OCI-LY1 (cell line): ENCODE results near the gene IL33.

ENCODE experiments used
- H2AFZ ChIP-seq: fragments of 200-600 bp; sonication (generic), shearing (Covaris generic); 2 replicates; pipeline ENCODE4 v1.6.0; 2014; ENCODE audit warnings: antibody characterized with exemption, mild to moderate bottlenecking, low read length
- H3F3A ChIP-seq: fragments of 200-600 bp; sonication (generic), shearing (Covaris generic); 2 replicates; pipeline ENCODE4 v1.6.0; 2014; ENCODE audit warnings: mild to moderate bottlenecking, antibody characterized with exemption, low read length, moderate library complexity; ENCODE audit not compliant: insufficient read depth
- H3K27ac ChIP-seq: fragments of 200-600 bp; sonication (generic); 2 replicates; pipeline ENCODE4 v1.5.1; 2014; ENCODE audit warnings: low read length, mixed run types, mild to moderate bottlenecking, low read depth; ENCODE audit not compliant: poor library complexity, severe bottlenecking
- H3K27me3 ChIP-seq: fragments of 200-600 bp; sonication (generic); 2 replicates; pipeline ENCODE4 v1.6.0; 2014; ENCODE audit warnings: antibody characterized with exemption, mild to moderate bottlenecking, low read length, moderate library complexity; ENCODE audit not compliant: insufficient read depth
- H3K36me3 ChIP-seq: fragments of 200-600 bp; sonication (generic); 2 replicates; pipeline ENCODE4 v1.6.1; 2014; ENCODE audit warnings: mild to moderate bottlenecking, antibody characterized with exemption, low read length, moderate library complexity, mixed read lengths; ENCODE audit not compliant: insufficient read depth
- H3K4me1 ChIP-seq: fragments of 200-600 bp; sonication (generic); 2 replicates; pipeline ENCODE4 v1.5.1; 2014; ENCODE audit warnings: mild to moderate bottlenecking, low read length, moderate library complexity; ENCODE audit not compliant: insufficient read depth, severe bottlenecking
- H3K4me2 ChIP-seq: fragments of 200-600 bp; sonication (generic), shearing (Covaris generic); 2 replicates; pipeline ENCODE4 v1.6.1; 2014; ENCODE audit warnings: low read length
- H3K4me3 ChIP-seq: fragments of 200-600 bp; sonication (generic); 2 replicates; pipeline ENCODE4 v1.5.1; 2014; ENCODE audit warnings: low read length, low read depth, mild to moderate bottlenecking, mixed read lengths; ENCODE audit not compliant: poor library complexity, severe bottlenecking
- H3K79me2 ChIP-seq: fragments of 200-600 bp; shearing (Covaris generic); 2 replicates; pipeline ENCODE4 v1.6.1; 2016; ENCODE audit warnings: mixed run types, low read length, mixed read lengths; ENCODE audit not compliant: insufficient read depth
- H3K9ac ChIP-seq: fragments of 200-600 bp; sonication (generic), shearing (Covaris generic); 2 replicates; pipeline ENCODE4 v1.6.1; 2014; ENCODE audit warnings: mild to moderate bottlenecking, low read length, mixed read lengths
- H3K9me2 ChIP-seq: fragments of 200-600 bp; sonication (generic), shearing (Covaris generic); 2 replicates; pipeline ENCODE4 v1.6.1; 2014; ENCODE audit warnings: low read depth, mild to moderate bottlenecking, low read length, mixed read lengths
- H3K9me3 ChIP-seq: fragments of 200-600 bp; shearing (Covaris generic); 2 replicates; pipeline ENCODE4 v1.6.1; 2014; ENCODE audit warnings: low read length, mixed read lengths
- H4K20me1 ChIP-seq: fragments of 200-600 bp; sonication (generic), shearing (Covaris generic); 2 replicates; pipeline ENCODE4 v1.6.0; 2016; ENCODE audit warnings: mild to moderate bottlenecking, low read length; ENCODE audit not compliant: insufficient read depth
- CTCF ChIP-seq: fragments of 200-600 bp; sonication (generic), shearing (Covaris generic); IDR thresholded peaks from 2 replicates; pipeline ENCODE4 v1.5.1; 2017; ENCODE audit warnings: mild to moderate bottlenecking, antibody characterized with exemption, low read length, moderate library complexity, mixed read lengths
- EZH2 ChIP-seq: fragments of 200-600 bp; sonication (generic), shearing (Covaris generic); IDR thresholded peaks from 2 replicates; pipeline ENCODE4 v1.8.0; 2017; ENCODE audit warnings: borderline replicate concordance, mixed run types, mild to moderate bottlenecking, antibody characterized with exemption, low read length, moderate library complexity, mixed read lengths

Gene IL33

DNA sequence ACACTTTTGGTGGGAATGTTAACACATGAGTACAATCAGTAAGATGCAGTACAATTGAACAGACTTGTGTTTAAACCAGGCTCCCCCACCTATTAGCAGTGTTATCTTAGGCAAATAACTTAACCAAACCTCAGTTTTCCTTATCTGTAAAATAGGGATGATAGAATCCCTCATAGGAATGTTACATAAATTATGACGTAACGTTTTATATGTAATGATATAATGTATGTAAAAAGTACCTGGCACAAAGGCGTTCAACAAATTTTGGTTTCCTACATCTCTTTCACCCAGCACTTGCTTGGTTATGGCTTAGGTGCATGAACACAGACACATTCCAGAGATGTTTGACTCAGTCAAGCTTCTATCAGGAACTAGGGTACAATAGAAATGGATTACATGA, 26.7 kb upstream of the IL33 start:
- Histone ChIP-seq H3K27ac (no peak overlapping the region), H3K9me3 (no peaks in the 10 kb centered on the region), H3K79me2 (no peaks in the 10 kb centered on the region), H4K20me1 (no peaks in the 10 kb centered on the region), H3F3A (no peaks in the 10 kb centered on the region), H3K4me1 (no peaks in the 10 kb centered on the region), H3K4me3 (no peak overlapping the region), H3K27me3 (no peaks in the 10 kb centered on the region; the same call in 1 of the 2 replicates), H3K36me3 (no peaks in the 10 kb centered on the region), H2AFZ (no peak overlapping the region), H3K9ac (no peak overlapping the region), H3K4me2 (no peak overlapping the region), H3K9me2 (no peaks in the 10 kb centered on the region)
- TF ChIP-seq EZH2 (no peak), CTCF (no peak)

GRCh38 chr9:6194934-6195333, 20.7 kb upstream of the IL33 start:
- H3K4me2 ChIP-seq: no peak overlapping the region
- H3K9me2 ChIP-seq: no peaks in the 10 kb centered on the region
- no peaks in the 10 kb centered on the region for H4K20me1 ChIP-seq
- H3K9me3 ChIP-seq: no peaks in the 10 kb centered on the region
- H3K4me1 ChIP-seq: no peaks in the 10 kb centered on the region
- H3K27ac ChIP-seq: no peak overlapping the region
- H3K36me3 ChIP-seq: no peaks in the 10 kb centered on the region
- no peaks in the 10 kb centered on the region; the same call in 1 of the 2 replicates for H3K27me3 ChIP-seq
- H3K4me3 ChIP-seq: no peak overlapping the region
- no peaks in the 10 kb centered on the region for H3F3A ChIP-seq
- no peak overlapping the region for H3K9ac ChIP-seq
- H3K79me2 ChIP-seq: no peaks in the 10 kb centered on the region
- no peak for TF ChIP-seq EZH2
- peak; percentile 54 for TF ChIP-seq CTCF
- no peak overlapping the region for H2AFZ ChIP-seq

- H3K36me3 ChIP-seq: no peaks in the 10 kb centered on the region
- H3K27ac ChIP-seq: no peak overlapping the region
- no peaks in the 10 kb centered on the region; the same call in 1 of the 2 replicates for H3K27me3 ChIP-seq
- no peaks in the 10 kb centered on the region for H3K9me3 ChIP-seq
- no peak overlapping the region for H3K4me3 ChIP-seq
- TF ChIP-seq EZH2: no peak
- TF ChIP-seq CTCF: no peak
- H3K9ac ChIP-seq: no peak overlapping the region
- H4K20me1 ChIP-seq: no peaks in the 10 kb centered on the region
- H3K4me1 ChIP-seq: no peaks in the 10 kb centered on the region
- no peaks in the 10 kb centered on the region for H3K9me2 ChIP-seq
- no peak overlapping the region for H3K4me2 ChIP-seq
- H3F3A ChIP-seq: no peaks in the 10 kb centered on the region
- no peaks in the 10 kb centered on the region for H3K79me2 ChIP-seq
- H2AFZ ChIP-seq: no peak overlapping the region
Observed at GRCh38 chr9:6195714-6196360, 19.8 kb upstream of the IL33 start.
